8988T (cell line): ENCODE measurements around the gene TRABD2B.

Source experiments
- DNase-seq: peaks from one replicate; pipeline ENCODE4 v3.0.0; 2011

Gene TRABD2B

GRCh38 chr1:47751996-47752451 lies 245.2 kb downstream of the TRABD2B start:
- no peak for DNase-seq

GRCh38 chr1:47751193-47751592 lies 246.0 kb downstream of the TRABD2B start:
- DNase-seq: no peak

- no peak for DNase-seq
Observed at GRCh38 chr1:47745715-47746609, 251.2 kb downstream of the TRABD2B start.

GRCh38 chr1:47742890-47743760 lies 254.1 kb downstream of the TRABD2B start:
- DNase-seq: no peak

- no peak for DNase-seq
Observed at GRCh38 chr1:47738560-47739182, 258.5 kb downstream of the TRABD2B start.

- DNase-seq: no peak
Observed at GRCh38 chr1:47732489-47732888, 264.7 kb downstream of the TRABD2B start.

- DNase-seq: no peak
Observed at GRCh38 chr1:47731730-47732129, 265.5 kb downstream of the TRABD2B start.

GRCh38 chr1:47729685-47730084 lies 267.5 kb downstream of the TRABD2B start:
- no peak for DNase-seq

- DNase-seq: no peak
Observed at GRCh38 chr1:47727697-47728085, 269.5 kb downstream of the TRABD2B start.

- no peak for DNase-seq
Observed at GRCh38 chr1:47727051-47727696, 270.0 kb downstream of the TRABD2B start.

GRCh38 chr1:47725992-47726855 lies 271.0 kb downstream of the TRABD2B start:
- DNase-seq: peak; percentile 74

- DNase-seq: no peak
Observed at GRCh38 chr1:47725511-47725991, 271.6 kb downstream of the TRABD2B start.

GRCh38 chr1:47725000-47725473 lies 272.1 kb downstream of the TRABD2B start:
- no peak for DNase-seq

GRCh38 chr1:47724432-47724999 lies 272.7 kb downstream of the TRABD2B start:
- DNase-seq: no peak

- DNase-seq: no peak
Observed at GRCh38 chr1:47722909-47723580, 274.1 kb downstream of the TRABD2B start.

GRCh38 chr1:47722101-47722500 lies 275.1 kb downstream of the TRABD2B start:
- no peak for DNase-seq

GRCh38 chr1:47720111-47720510 lies 277.1 kb downstream of the TRABD2B start:
- no peak for DNase-seq

GRCh38 chr1:47717341-47717740 lies 279.8 kb downstream of the TRABD2B start:
- no peak for DNase-seq

- no peak for DNase-seq
Observed at GRCh38 chr1:47713975-47714767, 283.0 kb downstream of the TRABD2B start.
